Dendritic cell treated with granulocyte-macrophage colony-stimulating factor and Interleukin-4, amounts not matched to agents 40 ng/mL and 50 ng/mL, for 4 days (primary cell): ENCODE results near the gene SYT14.
"Not testable (repeated sequence)": the region's sequence is repeated elsewhere in the genome, so short reads cannot be mapped to it uniquely, and the experiment has no call there.

Experiments
- H3K27ac Mint-ChIP-seq: one replicate; pipeline ENCODE4 v1.8.0; 2022; ENCODE audit warnings: mild to moderate bottlenecking, mixed read lengths
- H3K27me3 Mint-ChIP-seq: one replicate; pipeline ENCODE4 v1.8.0; 2022; ENCODE audit warnings: mild to moderate bottlenecking, mixed read lengths
- H3K36me3 Mint-ChIP-seq: one replicate; pipeline ENCODE4 v1.8.0; 2022; ENCODE audit warnings: low read depth, mixed read lengths
- H3K4me1 Mint-ChIP-seq: one replicate; pipeline ENCODE4 v1.8.0; 2022; ENCODE audit warnings: low read depth, mixed read lengths
- H3K4me3 Mint-ChIP-seq: one replicate; pipeline ENCODE4 v1.8.0; 2022; ENCODE audit warnings: mild to moderate bottlenecking, moderate library complexity, mixed read lengths
- H3K9me3 Mint-ChIP-seq: one replicate; pipeline ENCODE4 v1.8.0; 2022; ENCODE audit warnings: mixed read lengths
- intact Hi-C: fragments of 100-400 bp; cut with micrococcal nuclease; formaldehyde crosslinking; loops from one replicate; pipeline ENCODE4 v1.15.0; 2022

Gene SYT14

GRCh38 chr1:210195635-210196160, 257.7 kb downstream of the SYT14 start:
- H3K4me1 Mint-ChIP-seq, result no peaks in the 10 kb centered on the region
- H3K36me3 Mint-ChIP-seq, result no peaks in the 10 kb centered on the region
- H3K27ac Mint-ChIP-seq, result no peak overlapping the region
- H3K4me3 Mint-ChIP-seq, result no peak overlapping the region
- H3K27me3 Mint-ChIP-seq, result no peaks in the 10 kb centered on the region
- H3K9me3 Mint-ChIP-seq, result no peaks in the 10 kb centered on the region
- intact Hi-C loops, result no loop called here

- H3K4me1 Mint-ChIP-seq, H3K27me3 Mint-ChIP-seq, H3K27ac Mint-ChIP-seq, intact Hi-C loops, H3K9me3 Mint-ChIP-seq, H3K4me3 Mint-ChIP-seq, H3K36me3 Mint-ChIP-seq: not testable (repeated sequence)
These were observed 258.2 kb downstream of the SYT14 start for GRCh38 chr1:210196266-210196665.

GRCh38 chr1:210198840-210199239, 260.8 kb downstream of the SYT14 start:
- Mint-ChIP-seq H3K4me3 (no peak overlapping the region), H3K4me1 (no peaks in the 10 kb centered on the region), H3K27ac (no peak overlapping the region), H3K27me3 (no peaks in the 10 kb centered on the region), H3K9me3 (no peaks in the 10 kb centered on the region), H3K36me3 (no peaks in the 10 kb centered on the region)
- intact Hi-C loops, result no loop called here

DNA sequence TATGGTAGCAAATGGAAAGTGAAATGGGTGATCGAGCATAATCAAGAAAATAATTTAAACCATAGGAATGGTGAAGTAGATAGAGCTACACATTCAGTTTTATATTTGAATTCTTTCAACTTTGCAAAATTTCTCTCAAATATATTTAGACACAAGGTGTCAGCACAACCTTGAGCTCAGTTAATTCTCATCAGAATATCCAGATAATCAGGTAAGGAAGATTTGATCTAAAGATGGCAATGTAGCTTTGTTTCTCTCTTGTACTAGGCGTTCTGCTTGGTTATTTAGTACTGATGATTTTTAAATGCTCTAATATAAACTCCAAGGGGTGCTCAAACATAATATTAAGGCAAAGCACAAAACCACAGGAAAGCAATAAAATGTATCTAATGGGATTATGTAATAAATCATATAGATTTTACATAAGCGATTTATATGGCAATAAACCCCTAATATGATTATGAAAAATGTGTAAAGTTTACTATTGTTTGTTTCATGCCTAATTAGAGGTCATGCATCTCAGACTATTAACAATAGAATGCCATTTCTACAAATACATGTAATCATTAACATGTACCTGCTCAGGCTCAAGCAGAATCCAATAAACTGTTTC, 262.2 kb downstream of the SYT14 start:
- Mint-ChIP-seq H3K4me1 (no peaks in the 10 kb centered on the region), H3K9me3 (no peaks in the 10 kb centered on the region), H3K27ac (no peak overlapping the region), H3K36me3 (no peaks in the 10 kb centered on the region), H3K27me3 (no peaks in the 10 kb centered on the region), H3K4me3 (no peak overlapping the region)
- intact Hi-C loops, result no loop called here

DNA sequence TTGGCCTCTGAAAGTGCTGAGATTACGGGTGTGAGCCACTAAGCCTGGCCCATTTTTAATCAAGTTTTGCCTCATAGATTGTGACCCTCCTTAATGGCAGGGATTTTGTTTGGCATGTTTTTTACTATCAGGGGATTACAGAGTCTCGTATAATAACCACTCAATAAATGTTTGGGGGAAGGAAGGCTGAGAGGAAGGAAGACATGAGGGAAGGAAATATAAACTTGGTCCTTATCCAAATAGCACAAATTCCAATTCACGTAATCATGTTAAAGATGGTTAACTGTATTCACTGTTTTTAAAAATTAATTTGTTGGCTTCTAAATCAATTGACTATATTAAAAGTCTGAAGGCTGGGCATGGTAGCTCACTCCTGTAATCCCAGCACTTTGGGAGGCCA, 263.7 kb downstream of the SYT14 start:
- no peaks in the 10 kb centered on the region for H3K36me3 Mint-ChIP-seq
- no peaks in the 10 kb centered on the region for H3K4me1 Mint-ChIP-seq
- no peaks in the 10 kb centered on the region for H3K9me3 Mint-ChIP-seq
- no peaks in the 10 kb centered on the region for H3K27me3 Mint-ChIP-seq
- H3K4me3 Mint-ChIP-seq, result no peak overlapping the region
- intact Hi-C loops, result no loop called here
- no peak overlapping the region for H3K27ac Mint-ChIP-seq

GRCh38 chr1:210207597-210208450, 269.8 kb downstream of the SYT14 start:
- Mint-ChIP-seq H3K9me3 (no peaks in the 10 kb centered on the region), H3K4me1 (no peaks in the 10 kb centered on the region), H3K36me3 (no peaks in the 10 kb centered on the region), H3K27me3 (no peaks in the 10 kb centered on the region), H3K27ac (no peak overlapping the region), H3K4me3 (no peak overlapping the region)
- intact Hi-C loops, result no loop called here

DNA sequence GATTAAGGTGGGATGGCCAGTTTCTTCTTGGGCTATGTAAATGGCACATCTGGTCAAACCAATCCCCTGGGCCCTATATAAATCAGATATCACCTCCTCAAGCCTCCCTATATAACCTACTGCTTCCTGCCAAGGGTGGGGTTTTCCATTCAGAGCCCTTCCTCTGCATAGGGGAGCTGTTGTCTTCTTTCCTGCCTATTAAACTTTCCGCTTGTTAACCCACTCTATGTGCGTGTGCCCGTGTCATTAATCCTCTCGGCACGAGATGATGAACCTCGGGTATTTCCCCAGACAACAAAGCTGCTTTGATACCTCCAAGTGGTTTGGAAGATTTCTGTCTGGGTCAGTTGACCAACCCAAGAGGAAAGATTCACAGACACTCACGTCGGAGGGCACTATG, 275.3 kb downstream of the SYT14 start:
- no peaks in the 10 kb centered on the region for H3K36me3 Mint-ChIP-seq
- no peaks in the 10 kb centered on the region for H3K9me3 Mint-ChIP-seq
- no peaks in the 10 kb centered on the region for H3K4me1 Mint-ChIP-seq
- H3K4me3 Mint-ChIP-seq, result no peak overlapping the region
- intact Hi-C loops, result no loop called here
- no peaks in the 10 kb centered on the region for H3K27me3 Mint-ChIP-seq
- no peak overlapping the region for H3K27ac Mint-ChIP-seq

GRCh38 chr1:210214573-210215409, 276.8 kb downstream of the SYT14 start:
- intact Hi-C loops, result no loop called here
- Mint-ChIP-seq H3K4me3 (no peak overlapping the region), H3K27ac (no peak overlapping the region), H3K36me3 (no peaks in the 10 kb centered on the region), H3K27me3 (no peaks in the 10 kb centered on the region), H3K9me3 (no peaks in the 10 kb centered on the region), H3K4me1 (no peaks in the 10 kb centered on the region)

DNA sequence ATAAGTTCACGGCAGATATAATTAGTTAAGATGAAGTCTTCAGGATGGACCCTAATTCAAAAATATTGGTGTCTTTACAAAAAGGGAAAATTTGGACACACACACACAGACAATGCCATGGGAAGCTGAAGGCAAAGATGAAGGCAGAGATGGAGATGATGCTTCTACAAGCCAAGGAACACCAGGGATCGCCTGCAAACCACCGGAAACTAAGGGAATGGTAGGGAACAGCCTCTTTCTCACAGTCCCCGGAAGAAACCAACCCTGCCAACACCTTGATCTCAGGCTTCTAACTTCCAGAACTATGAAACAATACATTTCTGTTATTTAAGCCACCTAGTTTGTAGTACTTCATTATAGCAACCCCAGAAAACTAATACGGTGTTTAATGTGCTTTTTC, 279.5 kb downstream of the SYT14 start:
- H3K27ac Mint-ChIP-seq, result no peak overlapping the region
- no peaks in the 10 kb centered on the region for H3K4me1 Mint-ChIP-seq
- intact Hi-C loops, result no loop called here
- H3K9me3 Mint-ChIP-seq, result no peaks in the 10 kb centered on the region
- no peaks in the 10 kb centered on the region for H3K36me3 Mint-ChIP-seq
- peaks cover 3% of the 10 kb centered on the region for H3K27me3 Mint-ChIP-seq
- H3K4me3 Mint-ChIP-seq, result no peak overlapping the region

DNA sequence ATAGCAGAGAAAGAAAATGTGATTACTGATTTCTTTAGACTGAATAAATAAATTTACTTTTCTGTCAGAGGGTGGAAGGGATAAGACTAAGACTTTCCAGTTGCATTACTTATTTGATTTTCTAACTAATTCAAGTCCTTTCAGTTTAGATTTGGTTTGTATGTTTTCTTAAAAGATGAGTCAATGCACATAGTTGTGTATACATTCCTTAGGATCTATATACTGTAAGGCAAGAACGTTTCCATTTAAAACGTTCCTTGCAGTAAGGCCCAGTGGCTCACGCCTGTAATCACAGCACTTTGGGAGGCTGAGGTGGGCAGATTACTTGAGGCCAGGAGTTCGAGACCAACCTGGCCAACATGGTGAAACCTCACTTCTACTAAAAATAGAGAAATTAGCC, 280.0 kb downstream of the SYT14 start:
- no peak overlapping the region for H3K4me3 Mint-ChIP-seq
- no peaks in the 10 kb centered on the region for H3K4me1 Mint-ChIP-seq
- H3K36me3 Mint-ChIP-seq, result no peaks in the 10 kb centered on the region
- H3K27ac Mint-ChIP-seq, result no peak overlapping the region
- intact Hi-C loops, result no loop called here
- H3K27me3 Mint-ChIP-seq, result peaks cover 3% of the 10 kb centered on the region
- no peaks in the 10 kb centered on the region for H3K9me3 Mint-ChIP-seq
